Subcutaneous abdominal adipose tissue (tissue), 5 donors: ENCODE data around the gene TBC1D13.
A peak's percentile ranks its signal among the peaks of the same experiment; 100 is the strongest.

Experiments
- H3K27ac ChIP-seq: one replicate; pipeline ENCODE4 v1.7.0; 2013; ENCODE audit warnings: low read depth, mild to moderate bottlenecking, inconsistent platforms, low read length, moderate library complexity
- H3K27me3 ChIP-seq, 5 donors: one replicate each; pipeline ENCODE4 v1.7.0; 2013; ENCODE audit warnings: low read length in 5 of 5, inconsistent platforms in 1 of 5; ENCODE audit not compliant: control insufficient read depth in 5 of 5, insufficient read depth in 4 of 5
- H3K36me3 ChIP-seq, 5 donors: one replicate each; pipeline ENCODE4 v1.7.0; 2013; ENCODE audit warnings: low read length in 5 of 5; ENCODE audit not compliant: control insufficient read depth in 5 of 5, insufficient read depth in 5 of 5
- H3K4me1 ChIP-seq, 5 donors: one replicate each; pipeline ENCODE4 v1.7.0; 2013; ENCODE audit warnings: low read length in 5 of 5, mild to moderate bottlenecking in 3 of 5, moderate library complexity in 1 of 5; ENCODE audit not compliant: control insufficient read depth in 5 of 5, insufficient read depth in 5 of 5
- H3K4me3 ChIP-seq, 5 donors: one replicate each; pipeline ENCODE4 v1.7.0; 2013; ENCODE audit warnings: low read length in 5 of 5, low read depth in 1 of 5
- H3K9ac ChIP-seq, 5 donors: one replicate each; pipeline ENCODE4 v1.7.0; 2013; ENCODE audit warnings: low read length in 5 of 5, mild to moderate bottlenecking in 4 of 5, moderate library complexity in 3 of 5
- H3K9me3 ChIP-seq, 5 donors: one replicate each; pipeline ENCODE4 v1.7.0; 2013; ENCODE audit warnings: low read length in 5 of 5; ENCODE audit not compliant: control insufficient read depth in 5 of 5
- donor health status: healthy.
- donor health status: healthy.
- donor health status: healthy.
- donor health status: healthy.
- donor health status: healthy.

The TBC1D13 gene

DNA sequence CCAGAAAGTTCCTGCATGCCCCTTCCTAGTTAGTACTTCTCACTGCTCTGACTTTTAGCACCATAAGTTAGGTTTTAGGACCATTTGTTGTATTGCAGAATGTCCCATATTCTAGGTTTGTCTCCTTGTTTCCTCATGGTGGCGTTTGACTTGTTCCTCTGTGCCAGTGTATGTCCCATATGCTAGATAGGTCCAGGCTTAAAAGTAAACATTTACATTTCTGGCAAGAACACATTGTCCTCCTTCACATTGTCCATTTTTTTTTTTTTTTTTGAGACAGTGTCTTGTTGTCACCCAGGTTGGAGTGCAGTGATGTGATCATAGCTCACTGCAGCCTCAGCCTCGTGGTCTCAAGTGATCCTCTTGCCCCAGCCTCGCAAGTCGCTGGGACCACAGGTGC, 15.4 kb downstream of the TBC1D13 start:
- peaks cover 8 to 91% (median 79%) of the 10 kb centered on the region in 5 donors for H3K36me3 ChIP-seq

DNA sequence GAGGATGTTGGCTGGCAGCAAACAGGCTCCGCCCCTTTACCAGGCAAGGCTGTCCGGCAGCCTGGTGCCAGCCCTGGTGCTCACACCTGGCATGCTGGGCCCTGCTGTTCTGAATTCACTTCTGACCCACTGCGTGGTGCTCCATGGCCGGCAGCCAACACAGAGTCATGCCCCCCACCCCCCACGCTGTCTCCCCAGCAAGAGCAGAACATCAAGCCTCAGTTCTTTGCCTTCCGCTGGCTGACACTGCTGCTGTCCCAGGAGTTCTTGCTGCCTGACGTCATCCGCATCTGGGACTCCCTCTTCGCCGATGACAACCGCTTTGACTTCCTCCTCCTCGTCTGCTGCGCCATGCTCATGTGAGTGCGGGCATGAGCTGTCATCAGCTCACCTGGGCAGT, 18.6 kb downstream of the TBC1D13 start:
- no peak overlapping the region for H3K4me3 ChIP-seq
- no peaks in the 10 kb centered on the region for H3K27me3 ChIP-seq
- H3K9ac ChIP-seq, result no peak overlapping the region
- H3K4me1 ChIP-seq, result no peaks in the 10 kb centered on the region
- H3K9me3 ChIP-seq, result no peaks in the 10 kb centered on the region
- H3K36me3 ChIP-seq, result peaks cover 6 to 83% (median 68%) of the 10 kb centered on the region in 5 donors
- H3K27ac ChIP-seq, result no peak overlapping the region

More for the DNA sequence above, 15.4 kb downstream of the TBC1D13 start:
- H3K4me1 ChIP-seq, result no peaks in the 10 kb centered on the region
- H3K27ac ChIP-seq, result no peak overlapping the region
- no peaks in the 10 kb centered on the region for H3K27me3 ChIP-seq
- no peak overlapping the region for H3K4me3 ChIP-seq
- no peak overlapping the region for H3K9ac ChIP-seq
- no peaks in the 10 kb centered on the region for H3K9me3 ChIP-seq

DNA sequence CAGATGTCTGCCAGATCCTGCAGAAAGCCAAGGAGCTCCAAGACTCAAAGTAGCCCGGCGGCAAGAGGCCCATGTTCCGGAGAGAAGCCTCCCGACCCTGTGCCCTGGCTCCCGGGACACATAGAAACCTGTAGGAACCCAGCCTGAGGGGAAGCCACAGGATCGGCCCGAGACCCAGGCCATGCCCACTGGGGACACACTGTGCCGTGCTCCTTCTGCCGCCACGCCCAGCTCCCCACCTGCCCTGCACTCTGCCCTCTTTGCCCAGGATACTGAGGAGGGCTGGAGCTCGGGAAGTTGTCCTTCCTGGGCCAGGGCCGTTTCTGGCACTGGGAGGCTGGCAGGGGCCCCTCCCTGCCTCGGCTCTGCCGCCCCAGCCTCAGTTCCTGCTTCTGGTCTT, 20.8 kb downstream of the TBC1D13 start:
- Histone ChIP-seq H3K27me3 (no peaks in the 10 kb centered on the region), H3K4me3 (no peak overlapping the region), H3K27ac (no peak overlapping the region), H3K9me3 (no peaks in the 10 kb centered on the region), H3K36me3 (peaks cover 3 to 66% (median 55%) of the 10 kb centered on the region in 5 donors), H3K9ac (no peak overlapping the region), H3K4me1 (no peaks in the 10 kb centered on the region)

DNA sequence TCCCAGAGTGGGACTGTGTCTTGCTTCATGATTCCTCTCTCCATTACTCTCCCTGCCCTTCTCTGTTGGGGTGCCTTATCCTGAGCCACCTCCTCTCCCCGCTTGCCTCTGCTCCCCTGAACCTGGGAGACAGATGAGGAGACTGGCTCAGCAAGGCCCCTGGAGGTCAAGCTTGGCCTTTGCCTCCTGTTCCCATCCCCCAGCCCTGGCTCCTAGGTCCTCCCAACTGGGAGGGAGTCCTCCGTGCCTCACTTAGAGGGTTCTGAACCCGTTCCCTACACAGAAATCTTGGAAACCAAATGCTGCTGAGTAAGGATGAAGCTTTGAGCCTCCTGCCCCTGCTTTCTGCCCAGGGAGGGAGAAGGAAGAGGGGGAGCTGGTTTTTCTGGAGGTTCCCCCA, 21.5 kb downstream of the TBC1D13 start:
- Histone ChIP-seq H3K27me3 (no peaks in the 10 kb centered on the region), H3K27ac (no peak overlapping the region), H3K36me3 (peaks cover 3 to 58% (median 47%) of the 10 kb centered on the region in 5 donors), H3K4me1 (no peaks in the 10 kb centered on the region), H3K4me3 (no peak overlapping the region), H3K9ac (no peak overlapping the region), H3K9me3 (no peaks in the 10 kb centered on the region)

DNA sequence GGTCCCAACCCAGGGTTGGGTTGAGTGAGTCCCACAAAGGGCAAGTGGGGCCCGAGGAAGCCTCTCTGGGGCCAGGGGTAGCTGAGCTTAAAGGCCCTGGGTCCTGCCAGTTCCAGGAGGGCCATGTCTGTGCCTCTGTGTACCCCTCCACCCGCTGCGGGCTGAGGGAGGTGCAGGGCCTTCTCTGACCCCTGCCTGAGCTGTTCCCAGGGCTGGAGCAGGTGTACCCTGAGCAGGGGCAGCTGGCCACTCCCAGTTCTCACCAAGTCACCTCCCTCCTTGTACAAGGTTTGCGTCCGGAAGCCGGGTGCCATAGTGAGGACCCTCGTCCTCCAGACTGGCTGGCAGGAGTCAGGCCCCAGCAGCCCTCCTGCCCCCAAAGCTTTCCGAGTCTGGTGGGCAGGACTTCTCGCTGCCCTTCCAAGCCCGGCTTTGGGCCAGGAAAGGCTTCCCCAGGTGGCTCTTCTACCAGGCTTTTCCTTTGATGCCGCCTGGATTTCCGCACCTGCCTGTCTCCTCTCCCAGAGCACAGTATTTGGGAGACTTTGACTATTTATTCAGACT, 22.1 kb downstream of the TBC1D13 start:
- Histone ChIP-seq H3K27ac (no peak overlapping the region), H3K9me3 (no peaks in the 10 kb centered on the region), H3K36me3 (peaks cover 3 to 53% (median 42%) of the 10 kb centered on the region in 5 donors), H3K4me1 (no peaks in the 10 kb centered on the region), H3K4me3 (no peak overlapping the region), H3K9ac (no peak overlapping the region), H3K27me3 (no peaks in the 10 kb centered on the region)

DNA sequence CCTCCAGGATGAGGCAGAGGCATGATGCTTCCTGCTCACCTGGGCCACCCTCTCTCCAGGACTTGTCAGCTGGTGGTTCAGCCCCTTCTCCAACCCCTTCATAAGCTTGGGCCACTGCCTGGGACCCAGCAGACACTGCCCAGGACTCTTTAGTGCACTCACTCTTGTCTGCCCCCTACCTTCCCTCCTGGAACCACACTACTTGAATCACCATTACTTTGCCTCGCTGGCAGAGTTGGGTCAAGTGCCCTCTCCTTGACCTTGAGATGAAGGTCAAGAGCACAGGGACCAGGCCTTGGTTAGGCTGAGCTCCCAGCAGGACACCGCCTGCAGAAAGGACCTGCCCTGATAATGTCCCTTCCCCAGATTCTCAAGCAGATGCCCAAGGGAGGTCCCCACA, 22.8 kb downstream of the TBC1D13 start:
- no peak overlapping the region for H3K27ac ChIP-seq
- no peaks in the 10 kb centered on the region for H3K9me3 ChIP-seq
- peaks cover 3 to 49% (median 40%) of the 10 kb centered on the region in 5 donors for H3K36me3 ChIP-seq
- no peak overlapping the region for H3K4me3 ChIP-seq
- no peaks in the 10 kb centered on the region for H3K27me3 ChIP-seq
- H3K9ac ChIP-seq, result no peak overlapping the region
- no peaks in the 10 kb centered on the region for H3K4me1 ChIP-seq

DNA sequence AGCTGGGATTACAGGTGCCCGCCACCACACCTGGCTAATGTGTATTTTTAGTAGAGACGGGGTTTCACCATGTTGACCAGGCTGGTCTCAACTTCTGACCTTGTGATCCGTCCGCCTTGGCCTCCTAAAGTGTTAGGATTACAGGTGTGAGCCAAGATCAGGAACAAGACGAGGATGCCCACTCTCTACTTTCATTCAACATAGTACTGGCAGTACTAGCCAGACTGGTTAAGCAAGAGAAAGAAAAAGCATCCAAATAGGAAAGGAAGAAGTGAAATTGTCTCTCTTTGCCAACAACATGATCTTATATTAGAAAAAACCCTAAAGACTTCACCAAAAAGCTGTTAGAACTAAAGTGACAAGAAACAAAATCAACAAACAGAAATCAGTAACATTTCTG, 23.8 kb downstream of the TBC1D13 start:
- H3K27ac ChIP-seq, result no peak overlapping the region

DNA sequence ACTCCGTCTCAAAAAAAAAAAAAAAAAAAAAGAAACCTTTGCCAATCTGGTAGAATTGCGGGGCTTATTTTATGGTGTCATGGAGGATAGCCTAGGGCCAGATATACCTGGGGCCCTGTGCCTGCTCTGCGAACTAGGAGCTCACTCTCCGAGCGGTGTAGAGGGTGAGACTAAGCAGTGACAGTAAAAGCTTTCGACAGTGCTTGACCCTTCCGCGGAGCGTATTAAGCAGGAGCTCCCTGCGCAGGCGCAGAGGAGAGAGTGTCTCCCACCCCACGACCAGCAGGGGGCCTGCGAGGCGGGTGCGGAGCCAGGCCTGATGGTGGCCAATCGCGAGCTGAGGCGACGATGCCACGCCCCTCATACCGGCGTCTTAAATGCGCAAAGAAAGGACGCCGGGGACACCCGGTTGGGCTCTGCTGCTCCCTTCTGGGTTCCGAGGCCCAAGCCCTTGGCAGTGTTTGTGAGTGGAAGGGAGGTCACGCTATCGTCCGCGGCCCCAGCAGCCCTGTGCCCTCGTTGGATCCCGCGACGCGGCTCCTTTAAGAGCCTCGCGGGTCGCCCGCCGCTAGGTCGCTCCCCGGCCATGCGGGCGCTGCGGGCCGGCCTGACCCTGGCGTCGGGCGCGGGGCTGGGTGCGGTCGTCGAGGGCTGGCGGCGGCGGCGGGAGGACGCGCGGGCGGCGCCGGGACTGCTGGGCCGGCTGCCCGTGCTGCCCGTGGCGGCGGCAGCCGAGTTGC, 31.2 kb downstream of the TBC1D13 start, which contains the start of gene ENDOG:
TSS of gene ENDOG (plus strand) at position 402 of the 740 bp plus-strand sequence. CDS start at position 587, 185 bp downstream.
- Histone ChIP-seq H3K27me3 (no peaks in the 10 kb centered on the region), H3K36me3 (peaks cover 0 to 27% (median 24%) of the 10 kb centered on the region in 5 donors), H3K27ac (peak within 1 kb of the TSS; percentile 37), H3K9ac (peak within 1 kb of the TSS in 4 of 5 donors; percentile 17 to 79 (median 62)), H3K4me1 (peaks cover 6 to 21% (median 16%) of the 10 kb centered on the region in 5 donors), H3K4me3 (peak within 1 kb of the TSS; percentile 69 to 78 (median 78)), H3K9me3 (peaks cover 0 to 2% (median 0%) of the 10 kb centered on the region in 5 donors)

More for the DNA sequence above, 23.8 kb downstream of the TBC1D13 start:
- Histone ChIP-seq H3K9me3 (no peaks in the 10 kb centered on the region), H3K4me3 (no peak overlapping the region), H3K4me1 (no peaks in the 10 kb centered on the region), H3K9ac (no peak overlapping the region), H3K36me3 (peaks cover 0 to 39% (median 31%) of the 10 kb centered on the region in 5 donors), H3K27me3 (no peaks in the 10 kb centered on the region)

DNA sequence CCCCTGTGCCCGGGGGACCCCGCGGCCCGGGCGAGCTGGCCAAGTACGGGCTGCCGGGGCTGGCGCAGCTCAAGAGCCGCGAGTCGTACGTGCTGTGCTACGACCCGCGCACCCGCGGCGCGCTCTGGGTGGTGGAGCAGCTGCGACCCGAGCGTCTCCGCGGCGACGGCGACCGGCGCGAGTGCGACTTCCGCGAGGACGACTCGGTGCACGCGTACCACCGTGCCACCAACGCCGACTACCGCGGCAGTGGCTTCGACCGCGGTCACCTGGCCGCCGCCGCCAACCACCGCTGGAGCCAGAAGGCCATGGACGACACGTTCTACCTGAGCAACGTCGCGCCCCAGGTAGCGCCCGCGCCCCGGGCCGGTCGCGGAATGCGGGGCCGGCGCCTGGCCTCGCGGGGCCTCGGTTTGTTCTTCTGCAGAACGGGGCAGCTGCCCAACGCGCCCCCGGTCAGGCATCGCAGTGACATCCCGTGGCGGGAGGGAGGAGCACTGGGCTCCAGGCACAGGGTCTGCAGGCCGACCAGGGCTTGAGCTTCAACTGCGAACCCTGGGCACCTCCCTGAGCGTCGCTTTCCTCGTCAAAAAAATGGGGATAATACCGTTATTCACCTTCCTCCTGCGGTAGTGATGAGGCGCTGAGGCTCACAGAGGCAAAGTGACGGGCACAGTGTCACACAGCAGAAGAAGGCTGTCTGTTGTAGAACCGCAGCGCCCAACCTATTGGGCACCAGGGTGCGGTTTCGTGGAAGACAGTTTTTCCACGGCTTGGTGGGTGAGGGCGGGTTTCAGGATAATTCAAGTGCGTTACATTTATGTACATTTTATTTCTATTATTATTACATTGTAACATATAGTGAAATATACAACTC, 32.0 kb downstream of the TBC1D13 start:
- Histone ChIP-seq H3K4me1 (peaks cover 6 to 21% (median 16%) of the 10 kb centered on the region in 5 donors), H3K36me3 (peaks cover 0 to 35% (median 32%) of the 10 kb centered on the region in 5 donors), H3K9me3 (peaks cover 0 to 2% (median 0%) of the 10 kb centered on the region in 5 donors), H3K4me3 (peak overlapping the region; percentile 51 to 78 (median 78)), H3K27ac (peak overlapping the region; percentile 37), H3K27me3 (no peaks in the 10 kb centered on the region), H3K9ac (peak overlapping the region in 4 of 5 donors; percentile 17 to 79 (median 59))
